NCI-H2196 (cell line): ENCODE data around the gene SLC52A3.

Experiments
- DNase-seq: peaks from one replicate; lab custom pipeline; 2025; ENCODE audit not compliant: unreplicated experiment; lab: John Stamatoyannopoulos, UW

Gene SLC52A3

GRCh38 chr20:770691-771090, 2.4 kb upstream of the SLC52A3 start:
- no peak for DNase-seq

- no peak for DNase-seq
Measured at GRCh38 chr20:766906-767305, 1.4 kb downstream of the SLC52A3 start.

GRCh38 chr20:764255-764654, 4.0 kb downstream of the SLC52A3 start:
- no peak for DNase-seq

GRCh38 chr20:761418-762381, 6.6 kb downstream of the SLC52A3 start:
- no peak for DNase-seq

- DNase-seq: no peak
Measured at GRCh38 chr20:760751-761417, 7.4 kb downstream of the SLC52A3 start.

GRCh38 chr20:757506-757905, 10.8 kb downstream of the SLC52A3 start:
- no peak for DNase-seq

GRCh38 chr20:755941-756340, 12.4 kb downstream of the SLC52A3 start:
- DNase-seq: no peak

- no peak for DNase-seq
Measured at GRCh38 chr20:754904-755303, 13.4 kb downstream of the SLC52A3 start.

- no peak for DNase-seq
Measured at GRCh38 chr20:753897-754635, 14.2 kb downstream of the SLC52A3 start.

GRCh38 chr20:753136-753535, 15.2 kb downstream of the SLC52A3 start:
- no peak for DNase-seq

GRCh38 chr20:752291-752690, 16.0 kb downstream of the SLC52A3 start:
- DNase-seq: no peak

GRCh38 chr20:751761-752160, 16.5 kb downstream of the SLC52A3 start:
- DNase-seq: no peak

GRCh38 chr20:750801-751200, 17.5 kb downstream of the SLC52A3 start:
- DNase-seq: no peak

- DNase-seq: peak; percentile 8
Measured at GRCh38 chr20:745683-746301, 22.5 kb downstream of the SLC52A3 start.

GRCh38 chr20:742156-742555, 26.1 kb downstream of the SLC52A3 start:
- no peak for DNase-seq

- DNase-seq: no peak
Measured at GRCh38 chr20:741620-742019, 26.7 kb downstream of the SLC52A3 start.

- DNase-seq: no peak
Measured at GRCh38 chr20:740162-740561, 28.1 kb downstream of the SLC52A3 start.

- DNase-seq: no peak
Measured at GRCh38 chr20:739736-740135, 28.6 kb downstream of the SLC52A3 start.

- DNase-seq: no peak
Measured at GRCh38 chr20:733861-734260, 34.4 kb downstream of the SLC52A3 start.

- no peak for DNase-seq
Measured at GRCh38 chr20:732727-733126, 35.6 kb downstream of the SLC52A3 start.

- no peak for DNase-seq
Measured at GRCh38 chr20:731891-732560, 36.3 kb downstream of the SLC52A3 start.
